HG03442 (cell line): ENCODE data around the gene TMEM132E.
"Not testable (repeated sequence)": the region's sequence is repeated elsewhere in the genome, so short reads cannot be mapped to it uniquely, and the experiment has no call there.

Experiments
- ATAC-seq: cut with Tn5 transposase; IDR thresholded peaks from one replicate; pipeline ENCODE4 v1.9.1; 2021; ENCODE audit warnings: mild to moderate bottlenecking, moderate library complexity; ENCODE audit not compliant: unreplicated experiment

TMEM132E gene

GRCh38 chr17:34579017-34579946 is at the start of gene TMEM132E:
Gene TMEM132E (plus strand): TSS chr17:34579582. CDS start chr17:34581077, 1,495 bp downstream.
- no peak for ATAC-seq

- ATAC-seq: no peak
Observed at GRCh38 chr17:34530918-34531317, 48.5 kb upstream of the TMEM132E start.

GRCh38 chr17:34532281-34533065 is 46.9 kb upstream of the TMEM132E start:
- ATAC-seq: no peak

- ATAC-seq: no peak
Observed at GRCh38 chr17:34533806-34534527, 45.4 kb upstream of the TMEM132E start.

- ATAC-seq: no peak
Observed at GRCh38 chr17:34537445-34537844, 41.9 kb upstream of the TMEM132E start.

GRCh38 chr17:34538582-34538981 is 40.8 kb upstream of the TMEM132E start:
- ATAC-seq: not testable (repeated sequence)

GRCh38 chr17:34539881-34540280 is 39.5 kb upstream of the TMEM132E start:
- ATAC-seq: no peak

GRCh38 chr17:34542700-34543336 is 36.6 kb upstream of the TMEM132E start:
- ATAC-seq: no peak

- no peak for ATAC-seq
Observed at GRCh38 chr17:34547453-34548063, 31.8 kb upstream of the TMEM132E start.

- no peak for ATAC-seq
Observed at GRCh38 chr17:34549966-34550365, 29.4 kb upstream of the TMEM132E start.

- ATAC-seq: no peak
Observed at GRCh38 chr17:34553907-34554306, 25.5 kb upstream of the TMEM132E start.

GRCh38 chr17:34556384-34556783 is 23.0 kb upstream of the TMEM132E start:
- ATAC-seq: no peak

- no peak for ATAC-seq
Observed at GRCh38 chr17:34556931-34557330, 22.5 kb upstream of the TMEM132E start.

- ATAC-seq: no peak
Observed at GRCh38 chr17:34561328-34561727, 18.1 kb upstream of the TMEM132E start.

- no peak for ATAC-seq
Observed at GRCh38 chr17:34562387-34562786, 17.0 kb upstream of the TMEM132E start.

GRCh38 chr17:34565713-34566112 is 13.7 kb upstream of the TMEM132E start:
- no peak for ATAC-seq

- no peak for ATAC-seq
Observed at GRCh38 chr17:34566201-34566600, 13.2 kb upstream of the TMEM132E start.

- no peak for ATAC-seq
Observed at GRCh38 chr17:34566873-34567272, 12.5 kb upstream of the TMEM132E start.

- ATAC-seq: no peak
Observed at GRCh38 chr17:34567691-34568465, 11.5 kb upstream of the TMEM132E start.
